Left lung (tissue), 10 donors: ENCODE data around the gene GPR183. TPM values are rescaled to one million over a fixed set of nuclear protein-coding genes. Genes with fewer than 3 reads are reported as not detected.

ENCODE experiments used
- ATAC-seq: fragments of 200-7000 bp; cut with Tn5 transposase; one replicate; pipeline ENCODE4 v1.9.1; 2020; ENCODE audit warnings: moderate library complexity
- DNase-seq, 4 donors: peaks; one replicate each; pipeline ENCODE4 v3.0.0-alpha.2; 2013 to 2020
- H3K27ac ChIP-seq, 2 donors: fragments of 200-600 bp; sonication (generic) in 1 of 2; one replicate each; pipeline versions ENCODE4 v1.5.0 to v1.8.0; 2020 to 2021
- H3K27me3 ChIP-seq, 2 donors: fragments of 200-600 bp; sonication (generic) in 1 of 2; one replicate each; pipeline versions ENCODE4 v1.5.0 to v1.8.0; 2020 to 2021
- H3K36me3 ChIP-seq, 2 donors: fragments of 200-600 bp; sonication (generic) in 1 of 2; one replicate each; pipeline versions ENCODE4 v1.5.0 to v1.8.0; 2020 to 2021
- H3K4me1 ChIP-seq, 2 donors: fragments of 200-600 bp; one replicate each; pipeline ENCODE4 v1.8.0; 2021
- H3K4me3 ChIP-seq, 2 donors: fragments of 200-600 bp; sonication (generic) in 1 of 2; one replicate each; pipeline versions ENCODE4 v1.5.0 to v1.8.0; 2020 to 2021; ENCODE audit warnings: mild to moderate bottlenecking in 1 of 2
- H3K9me3 ChIP-seq, 2 donors: fragments of 200-600 bp; sonication (generic) in 1 of 2; one replicate each; pipeline versions ENCODE4 v1.5.0 to v1.8.0; 2020 to 2021
- intact Hi-C, 2 donors: fragments of 100-400 bp; cut with DNase I; formaldehyde crosslinking; loops; one replicate each; pipeline versions ENCODE4 v1.11.2 to v1.14.2; 2022
- polyA plus RNA-seq, 6 donors: library from polyadenylated mRNA; unstranded; fragments of 120-200 nt; gene quantifications; one replicate each; pipeline ENCODE4 v1.2.1, GENCODE V29; 2013; ENCODE audit not compliant: insufficient read length in 6 of 6
- total RNA-seq, 2 donors: library from RNA; stranded (reverse); fragmentation: NEBNext Ultra II Directional; extraction: Animal tissue kit (Norgen Biotek cat#: 25700); gene quantifications; one replicate each; pipeline ENCODE4 v1.2.1, GENCODE V29; 2021
- TF ChIP-seq, protein P1 (sequence below), 2 donors: fragments of 200-600 bp; sonication (generic) in 1 of 2; IDR thresholded peaks; one replicate each; pipeline versions ENCODE4 v1.5.0 to v1.8.0; 2021; ENCODE audit warnings: antibody characterized with exemption in 2 of 2
- donor health status: DM: no; HTN: yes; CAD: no.
- donor health status: DM: no; HTN: no; CAD: no.

Gene GPR183
- total and polyA plus RNA-seq, 8 donors: 7.4 to 11.3 (median 9.5) TPM

GRCh38 chr13:99354371-99354951, 47.3 kb upstream of the GPR183 start:
- Histone ChIP-seq H3K4me3 (no peak overlapping the region), H3K27me3 (no peaks in the 10 kb centered on the region), H3K4me1 (peaks cover 9 to 44% of the 10 kb centered on the region in 2 donors), H3K36me3 (peaks cover 0 to 41% of the 10 kb centered on the region in 2 donors), H3K9me3 (no peaks in the 10 kb centered on the region), H3K27ac (peak overlapping the region in 1 of 2 donors; percentile 73)
- intact Hi-C loops: no loop called here
- DNase-seq: no peak
- ATAC-seq: no peak
- TF ChIP-seq, protein P1, sequence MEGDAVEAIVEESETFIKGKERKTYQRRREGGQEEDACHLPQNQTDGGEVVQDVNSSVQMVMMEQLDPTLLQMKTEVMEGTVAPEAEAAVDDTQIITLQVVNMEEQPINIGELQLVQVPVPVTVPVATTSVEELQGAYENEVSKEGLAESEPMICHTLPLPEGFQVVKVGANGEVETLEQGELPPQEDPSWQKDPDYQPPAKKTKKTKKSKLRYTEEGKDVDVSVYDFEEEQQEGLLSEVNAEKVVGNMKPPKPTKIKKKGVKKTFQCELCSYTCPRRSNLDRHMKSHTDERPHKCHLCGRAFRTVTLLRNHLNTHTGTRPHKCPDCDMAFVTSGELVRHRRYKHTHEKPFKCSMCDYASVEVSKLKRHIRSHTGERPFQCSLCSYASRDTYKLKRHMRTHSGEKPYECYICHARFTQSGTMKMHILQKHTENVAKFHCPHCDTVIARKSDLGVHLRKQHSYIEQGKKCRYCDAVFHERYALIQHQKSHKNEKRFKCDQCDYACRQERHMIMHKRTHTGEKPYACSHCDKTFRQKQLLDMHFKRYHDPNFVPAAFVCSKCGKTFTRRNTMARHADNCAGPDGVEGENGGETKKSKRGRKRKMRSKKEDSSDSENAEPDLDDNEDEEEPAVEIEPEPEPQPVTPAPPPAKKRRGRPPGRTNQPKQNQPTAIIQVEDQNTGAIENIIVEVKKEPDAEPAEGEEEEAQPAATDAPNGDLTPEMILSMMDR (IDR thresholded peaks at IDR 0.05): no peak

DNA sequence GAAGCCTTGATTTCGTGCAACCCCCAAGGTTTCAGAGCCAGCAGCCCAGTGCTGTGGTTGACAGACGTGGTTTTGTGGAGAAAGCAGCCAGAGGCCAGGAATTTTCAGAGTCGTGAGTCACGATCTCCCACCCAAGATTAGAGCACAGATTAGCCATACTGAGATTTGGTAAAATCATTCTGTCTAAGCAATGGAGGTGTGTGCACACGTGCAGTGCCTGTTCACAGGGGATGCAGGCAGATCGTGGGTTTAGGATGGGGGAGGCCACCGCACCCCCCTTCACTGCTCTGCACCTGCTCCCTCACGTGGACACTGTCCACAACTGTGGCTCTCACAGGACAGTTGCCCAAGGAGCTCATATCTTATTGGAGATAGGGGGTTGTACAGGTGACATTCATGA, 46.6 kb upstream of the GPR183 start:
- H3K27me3 ChIP-seq: no peaks in the 10 kb centered on the region
- no peak overlapping the region for H3K27ac ChIP-seq
- peaks cover 0 to 43% of the 10 kb centered on the region in 2 donors for H3K36me3 ChIP-seq
- H3K9me3 ChIP-seq: no peaks in the 10 kb centered on the region
- TF ChIP-seq, protein P1 (IDR thresholded peaks at IDR 0.05): no peak
- intact Hi-C loops: no loop called here
- H3K4me3 ChIP-seq: no peak overlapping the region
- H3K4me1 ChIP-seq: peaks cover 9 to 44% of the 10 kb centered on the region in 2 donors
- ATAC-seq (no peak), DNase-seq (no peak)

GRCh38 chr13:99353246-99353600, 46.0 kb upstream of the GPR183 start:
- no peak for DNase-seq
- H3K4me1 ChIP-seq: peaks cover 9 to 44% of the 10 kb centered on the region in 2 donors
- peaks cover 0 to 43% of the 10 kb centered on the region in 2 donors for H3K36me3 ChIP-seq
- intact Hi-C loops: no loop called here
- H3K27me3 ChIP-seq: no peaks in the 10 kb centered on the region
- H3K4me3 ChIP-seq: no peak overlapping the region
- TF ChIP-seq, protein P1 (IDR thresholded peaks at IDR 0.05): no peak
- no peaks in the 10 kb centered on the region for H3K9me3 ChIP-seq
- no peak overlapping the region for H3K27ac ChIP-seq
- ATAC-seq: no peak

DNA sequence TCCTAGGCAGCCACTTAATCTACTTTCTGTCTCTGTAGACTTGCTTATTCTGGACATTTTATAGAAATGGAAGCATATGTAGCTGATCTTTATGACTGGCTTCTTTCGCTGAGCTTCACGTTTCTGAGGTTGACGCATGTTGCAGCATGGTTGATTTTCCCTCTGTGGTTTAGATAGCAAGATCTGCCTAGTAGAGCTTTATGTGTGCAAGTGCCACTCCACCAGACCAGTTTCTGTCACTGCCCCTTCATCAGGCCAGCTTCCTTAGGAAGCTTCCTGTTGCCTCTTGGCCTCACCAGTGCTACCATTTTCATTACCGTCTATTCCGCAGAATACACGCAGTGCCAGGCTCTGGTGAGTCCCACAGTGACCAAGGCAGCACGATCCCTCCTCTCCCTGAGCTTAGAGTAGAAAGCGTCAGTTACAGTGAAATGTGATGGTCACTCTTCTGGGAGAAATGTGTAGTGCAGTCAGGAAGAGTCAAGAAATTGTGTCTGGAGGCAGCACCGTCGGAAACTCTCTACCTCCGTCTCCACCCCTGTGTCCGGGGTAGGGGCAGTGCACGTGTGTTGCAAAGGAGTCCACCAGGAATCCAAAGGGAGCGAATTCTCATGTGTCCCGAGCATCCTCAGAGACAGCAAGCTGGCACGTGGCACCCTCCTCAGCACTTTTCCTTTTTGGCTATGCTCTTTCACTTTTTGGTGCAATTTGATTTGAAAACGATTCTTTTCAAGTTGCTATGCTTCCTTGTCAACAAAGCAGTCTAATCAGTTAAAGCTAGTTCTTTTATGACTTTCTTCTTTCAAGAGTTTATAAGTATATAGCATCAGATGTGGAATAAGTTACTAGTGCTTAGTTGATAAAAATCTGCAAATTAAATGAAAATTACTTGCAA, 45.4 kb upstream of the GPR183 start:
- peaks cover 0 to 43% of the 10 kb centered on the region in 2 donors for H3K36me3 ChIP-seq

DNA sequence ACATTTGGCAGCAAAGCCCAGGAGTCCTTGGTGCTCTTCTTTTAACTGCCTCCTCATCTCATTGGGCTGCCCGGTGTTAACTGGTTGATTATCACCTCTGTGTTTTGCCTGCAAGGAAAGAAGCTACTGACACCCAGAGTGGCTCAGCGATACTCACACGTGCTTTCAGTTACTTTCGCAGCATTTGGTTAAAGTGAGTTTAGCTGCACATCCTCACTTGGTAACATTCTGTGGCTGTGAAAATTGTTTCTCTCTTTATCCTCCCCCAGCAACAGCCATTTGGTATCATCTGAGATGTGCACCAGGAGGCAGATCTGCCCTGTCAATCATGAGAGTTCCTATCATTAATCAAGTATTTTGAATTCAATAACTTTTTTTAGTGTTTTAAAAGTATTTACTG, 44.6 kb upstream of the GPR183 start:
- Histone ChIP-seq H3K27ac (no peak overlapping the region), H3K36me3 (peaks cover 0 to 48% of the 10 kb centered on the region in 2 donors), H3K9me3 (no peaks in the 10 kb centered on the region), H3K4me3 (no peak overlapping the region), H3K4me1 (peaks cover 2 to 32% of the 10 kb centered on the region in 2 donors), H3K27me3 (no peaks in the 10 kb centered on the region)
- no peak for DNase-seq
- TF ChIP-seq, protein P1 (IDR thresholded peaks at IDR 0.05): no peak
- intact Hi-C loops: no loop called here
- no peak for ATAC-seq

More for the DNA sequence above, 45.4 kb upstream of the GPR183 start:
- ATAC-seq: no peak
- H3K27ac ChIP-seq: no peak overlapping the region
- H3K9me3 ChIP-seq: no peaks in the 10 kb centered on the region
- TF ChIP-seq, protein P1 (IDR thresholded peaks at IDR 0.05): no peak
- no peak overlapping the region for H3K4me3 ChIP-seq
- DNase-seq: no peak
- intact Hi-C loops: no loop called here
- no peaks in the 10 kb centered on the region for H3K27me3 ChIP-seq
- peaks cover 9 to 41% of the 10 kb centered on the region in 2 donors for H3K4me1 ChIP-seq
